ENCODE data around the gene KRTAP10-3.

Gene KRTAP10-3

DNA sequence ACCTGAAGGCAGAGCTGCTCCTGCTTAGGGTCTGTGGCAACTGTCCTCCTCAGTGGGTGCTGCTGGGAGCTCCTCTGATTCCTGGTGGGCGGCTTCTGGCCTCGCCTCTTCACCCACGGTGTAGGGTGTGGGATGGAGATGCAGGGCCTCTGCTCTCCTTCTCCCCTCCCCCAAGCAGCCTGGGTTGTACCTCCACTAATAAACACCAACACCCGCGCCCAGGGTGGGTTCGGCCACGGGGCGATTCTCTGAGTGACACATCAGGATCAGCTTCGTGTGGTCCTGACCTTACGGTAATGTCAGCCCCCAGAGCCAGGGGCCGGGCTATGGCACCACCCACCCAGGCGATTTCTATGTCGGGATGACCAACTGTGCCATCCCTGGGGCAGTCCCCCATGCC is 42.3 kb downstream of the KRTAP10-3 start:
- Histone ChIP-seq H3K4me3 (replicated peaks; ENCODE audit: insufficient read depth, low read length) (no peak overlapping the region), H3K27ac (replicated peaks) (no peak overlapping the region)
- no peak for DNase-seq (ENCODE audit: low read depth in 1 of 2, low spot score in 1 of 2)

DNA sequence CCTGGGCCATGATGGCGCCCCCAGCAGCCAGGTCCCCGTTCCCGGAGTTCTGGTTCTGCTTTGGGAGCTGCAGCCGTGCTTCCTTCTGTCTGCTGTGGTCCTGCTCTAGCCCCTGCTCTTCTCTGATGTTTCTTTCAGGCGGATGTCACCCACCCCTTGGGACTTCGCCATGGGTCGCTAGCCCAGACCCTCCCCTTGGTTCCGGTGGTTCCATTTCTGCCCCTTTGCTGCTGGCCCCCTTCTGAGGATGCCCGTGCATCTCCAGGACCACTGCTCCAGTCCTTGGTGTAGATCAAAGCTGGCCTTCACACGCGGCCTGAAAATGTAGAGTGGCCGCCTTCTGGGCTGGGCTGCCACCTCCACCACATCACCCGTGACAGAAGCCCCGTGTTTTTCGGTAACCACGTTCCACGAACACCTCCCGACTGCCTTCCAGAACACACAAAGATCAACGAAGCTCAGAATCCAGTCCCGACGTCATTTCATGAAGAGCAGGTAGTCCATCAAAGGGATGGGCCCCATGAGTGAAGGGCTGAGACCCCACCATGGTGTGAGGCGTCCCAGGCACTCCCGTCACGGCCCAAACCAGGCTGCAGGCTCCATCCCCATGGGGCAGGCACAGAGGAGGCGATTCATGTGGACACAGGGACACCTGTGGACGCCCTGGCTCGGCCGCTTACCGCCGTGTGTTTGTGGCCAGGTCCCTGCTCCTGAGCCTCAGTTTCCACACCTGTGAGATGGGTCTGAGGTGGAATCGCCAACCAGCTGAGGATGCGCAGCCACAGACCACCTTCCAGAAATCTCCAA is 43.0 kb downstream of the KRTAP10-3 start:
- H3K27me3 ChIP-seq (ENCODE audit: insufficient read depth, poor library complexity, severe bottlenecking) = no peaks in the 10 kb centered on the region
- no peak overlapping the region for H3K27ac ChIP-seq (replicated peaks)
- DNase-seq (ENCODE audit: low read depth in 1 of 2, low spot score in 1 of 2) = no peak
- H3K4me3 ChIP-seq (replicated peaks; ENCODE audit: insufficient read depth, low read length) = no peak overlapping the region
- TF ChIP-seq SPI1 (IDR thresholded peaks at IDR 0.05; ENCODE audit: borderline replicate concordance, low read depth) = no peak
- TF ChIP-seq, protein P1, sequence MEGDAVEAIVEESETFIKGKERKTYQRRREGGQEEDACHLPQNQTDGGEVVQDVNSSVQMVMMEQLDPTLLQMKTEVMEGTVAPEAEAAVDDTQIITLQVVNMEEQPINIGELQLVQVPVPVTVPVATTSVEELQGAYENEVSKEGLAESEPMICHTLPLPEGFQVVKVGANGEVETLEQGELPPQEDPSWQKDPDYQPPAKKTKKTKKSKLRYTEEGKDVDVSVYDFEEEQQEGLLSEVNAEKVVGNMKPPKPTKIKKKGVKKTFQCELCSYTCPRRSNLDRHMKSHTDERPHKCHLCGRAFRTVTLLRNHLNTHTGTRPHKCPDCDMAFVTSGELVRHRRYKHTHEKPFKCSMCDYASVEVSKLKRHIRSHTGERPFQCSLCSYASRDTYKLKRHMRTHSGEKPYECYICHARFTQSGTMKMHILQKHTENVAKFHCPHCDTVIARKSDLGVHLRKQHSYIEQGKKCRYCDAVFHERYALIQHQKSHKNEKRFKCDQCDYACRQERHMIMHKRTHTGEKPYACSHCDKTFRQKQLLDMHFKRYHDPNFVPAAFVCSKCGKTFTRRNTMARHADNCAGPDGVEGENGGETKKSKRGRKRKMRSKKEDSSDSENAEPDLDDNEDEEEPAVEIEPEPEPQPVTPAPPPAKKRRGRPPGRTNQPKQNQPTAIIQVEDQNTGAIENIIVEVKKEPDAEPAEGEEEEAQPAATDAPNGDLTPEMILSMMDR (IDR thresholded peaks at IDR 0.05; ENCODE audit: insufficient read depth, low read length) = no peak
- no peak for TF ChIP-seq REST (IDR thresholded peaks at IDR 0.05; ENCODE audit: insufficient replicate concordance, low read depth)
- TF ChIP-seq GABPA (IDR thresholded peaks at IDR 0.05; ENCODE audit: low read depth) = no peak
- TF ChIP-seq POLR2AphosphoS5 (IDR thresholded peaks at IDR 0.05; ENCODE audit: low read depth) = no peak

More for the DNA sequence above, 42.3 kb downstream of the KRTAP10-3 start:
- no peaks in the 10 kb centered on the region for H3K27me3 ChIP-seq (ENCODE audit: insufficient read depth, poor library complexity, severe bottlenecking)
- TF ChIP-seq POLR2AphosphoS5 (IDR thresholded peaks at IDR 0.05; ENCODE audit: low read depth) = no peak
- no peak for TF ChIP-seq SPI1 (IDR thresholded peaks at IDR 0.05; ENCODE audit: borderline replicate concordance, low read depth)
- TF ChIP-seq GABPA (IDR thresholded peaks at IDR 0.05; ENCODE audit: low read depth) = no peak
- TF ChIP-seq, protein P1 (IDR thresholded peaks at IDR 0.05; ENCODE audit: insufficient read depth, low read length) = no peak
- no peak for TF ChIP-seq REST (IDR thresholded peaks at IDR 0.05; ENCODE audit: insufficient replicate concordance, low read depth)

DNA sequence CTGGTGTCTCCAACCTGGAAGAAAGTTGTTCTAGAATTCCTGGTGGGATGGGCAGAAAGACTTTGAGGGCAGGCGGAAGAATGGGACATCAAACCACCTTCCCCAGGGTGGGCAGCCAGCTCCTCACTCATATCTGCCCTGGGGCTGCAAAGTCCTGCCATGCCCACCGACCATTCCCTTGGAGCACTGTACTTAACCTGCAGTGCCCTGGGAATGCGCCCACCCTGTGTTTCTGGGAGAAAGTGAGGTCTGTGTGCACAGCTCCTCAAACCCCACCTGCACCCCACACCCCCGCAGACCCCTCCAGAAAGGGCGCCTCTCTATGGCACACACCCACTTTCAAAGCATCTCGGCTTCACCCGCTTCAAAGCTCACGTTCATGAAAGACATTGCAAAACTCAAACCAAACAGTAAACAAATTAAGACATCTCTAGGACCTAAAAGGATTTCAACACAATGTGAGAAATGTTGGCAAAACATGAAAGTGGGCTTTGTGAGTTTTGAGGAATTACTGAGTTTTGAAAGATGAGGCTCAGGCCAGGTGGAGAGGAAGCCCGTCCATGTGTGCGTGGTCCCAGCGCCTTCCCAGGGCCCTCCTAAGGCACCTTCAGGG is 43.7 kb downstream of the KRTAP10-3 start:
- no peak overlapping the region for H3K27ac ChIP-seq (replicated peaks)
- H3K4me3 ChIP-seq (replicated peaks; ENCODE audit: insufficient read depth, low read length) = no peak overlapping the region
- DNase-seq (ENCODE audit: low read depth in 1 of 2, low spot score in 1 of 2) = no peak
- no peaks in the 10 kb centered on the region for H3K27me3 ChIP-seq (ENCODE audit: insufficient read depth, poor library complexity, severe bottlenecking)
- TF ChIP-seq POLR2AphosphoS5 (IDR thresholded peaks at IDR 0.05; ENCODE audit: low read depth) (no peak), SPI1 (IDR thresholded peaks at IDR 0.05; ENCODE audit: borderline replicate concordance, low read depth) (no peak)

- no peaks in the 10 kb centered on the region for H3K27me3 ChIP-seq (ENCODE audit: insufficient read depth, poor library complexity, severe bottlenecking)
- no peak for TF ChIP-seq SPI1 (IDR thresholded peaks at IDR 0.05; ENCODE audit: borderline replicate concordance, low read depth)
- TF ChIP-seq REST (IDR thresholded peaks at IDR 0.05; ENCODE audit: insufficient replicate concordance, low read depth) = no peak
- TF ChIP-seq, protein P1 (IDR thresholded peaks at IDR 0.05; ENCODE audit: insufficient read depth, low read length) = no peak
- no peak for TF ChIP-seq POLR2AphosphoS5 (IDR thresholded peaks at IDR 0.05; ENCODE audit: low read depth)
- no peak for TF ChIP-seq GABPA (IDR thresholded peaks at IDR 0.05; ENCODE audit: low read depth)
- no peak overlapping the region for H3K27ac ChIP-seq (replicated peaks)
- H3K4me3 ChIP-seq (replicated peaks; ENCODE audit: insufficient read depth, low read length) = no peak overlapping the region
- no peak for DNase-seq (ENCODE audit: low read depth in 1 of 2, low spot score in 1 of 2)
Measured at GRCh38 chr21:44514218-44514520, 44.4 kb downstream of the KRTAP10-3 start.

All from HL-60 (cell line).